DMS153 (cell line): ENCODE results near the gene KIF18B.
A peak's percentile ranks its signal among the peaks of the same experiment; 100 is the strongest.

ENCODE experiments used
- DNase-seq: peaks from one replicate; lab custom pipeline; 2025; lab: John Stamatoyannopoulos, UW

Gene KIF18B

DNA sequence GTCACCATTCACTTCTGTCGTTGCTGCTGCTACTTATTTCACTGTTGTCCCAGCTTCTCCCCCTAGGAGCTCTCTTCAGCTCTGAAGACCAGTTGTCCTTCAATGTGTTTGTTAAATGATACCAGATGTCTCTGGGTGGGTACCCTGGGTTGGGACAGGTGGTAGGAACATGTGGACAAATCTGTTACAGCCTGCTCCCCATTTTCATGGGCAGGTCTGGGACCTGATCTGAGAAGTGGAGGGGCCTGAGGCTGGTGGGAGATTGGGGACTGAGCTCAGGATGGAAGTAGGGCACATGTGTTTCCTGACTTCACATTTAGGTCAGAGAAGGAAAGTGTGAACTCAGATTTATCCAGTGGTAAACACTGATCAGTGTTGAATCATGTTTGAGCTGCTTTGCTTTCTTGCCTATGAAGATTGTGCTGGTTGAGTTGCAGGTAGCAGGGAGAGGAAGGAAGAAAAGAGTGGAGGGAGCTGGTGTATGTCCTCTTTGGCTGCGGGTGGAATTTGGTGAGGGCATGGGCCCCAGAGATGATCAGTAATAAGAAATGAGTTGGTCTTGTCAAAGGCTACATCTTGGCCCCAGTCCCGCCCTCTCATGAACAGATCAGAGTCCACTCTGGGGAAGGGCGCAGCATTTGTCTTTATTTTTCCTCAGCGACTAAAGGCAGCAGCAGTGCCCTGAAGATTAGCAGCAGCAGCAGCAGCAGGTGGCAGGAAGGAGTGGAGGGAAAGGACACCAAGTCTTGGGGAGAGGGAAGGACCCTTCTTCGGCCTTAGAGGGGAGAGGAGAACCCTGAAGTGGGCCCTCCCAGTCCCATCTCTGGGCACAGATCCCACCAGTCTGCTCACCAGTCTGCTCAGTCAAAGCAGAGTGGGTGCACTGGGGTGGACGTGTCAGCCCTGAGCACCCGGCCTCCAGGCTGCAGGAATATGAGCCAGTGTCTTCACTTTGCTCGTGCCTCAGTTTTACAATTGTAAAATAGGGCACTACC is 42.3 kb downstream of the KIF18B start:
- DNase-seq: no peak

GRCh38 chr17:44904001-44904984 is 43.3 kb downstream of the KIF18B start:
- no peak for DNase-seq

GRCh38 chr17:44903012-44903685 is 44.4 kb downstream of the KIF18B start:
- no peak for DNase-seq

DNA sequence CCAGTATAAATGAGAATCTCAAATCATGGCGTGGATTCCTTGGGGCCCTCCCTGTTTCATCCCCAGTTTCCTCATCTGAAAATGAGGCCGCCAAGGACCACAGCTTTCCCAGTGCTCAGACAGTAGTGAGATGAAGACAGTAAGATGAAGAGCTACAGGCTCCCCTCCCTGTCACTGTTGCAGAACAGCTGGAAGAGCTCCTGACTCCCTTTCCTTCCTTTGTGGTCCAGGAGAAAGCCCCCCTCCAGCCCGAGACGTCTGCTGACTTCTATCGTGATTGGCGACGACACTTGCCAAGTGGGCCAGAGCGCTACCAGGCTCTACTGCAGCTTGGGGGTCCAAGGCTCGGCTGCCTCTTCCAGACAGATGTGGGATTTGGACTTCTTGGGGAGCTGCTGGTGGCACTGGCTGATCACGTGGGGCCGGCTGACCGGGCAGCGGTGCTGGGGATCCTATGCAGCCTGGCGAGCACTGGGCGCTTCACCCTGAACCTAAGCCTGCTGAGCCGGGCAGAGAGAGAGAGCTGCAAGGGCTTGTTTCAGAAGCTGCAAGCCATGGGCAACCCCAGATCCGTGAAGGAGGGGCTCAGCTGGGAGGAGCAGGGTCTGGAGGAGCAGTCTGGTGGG is 45.3 kb downstream of the KIF18B start:
- DNase-seq: no peak

DNA sequence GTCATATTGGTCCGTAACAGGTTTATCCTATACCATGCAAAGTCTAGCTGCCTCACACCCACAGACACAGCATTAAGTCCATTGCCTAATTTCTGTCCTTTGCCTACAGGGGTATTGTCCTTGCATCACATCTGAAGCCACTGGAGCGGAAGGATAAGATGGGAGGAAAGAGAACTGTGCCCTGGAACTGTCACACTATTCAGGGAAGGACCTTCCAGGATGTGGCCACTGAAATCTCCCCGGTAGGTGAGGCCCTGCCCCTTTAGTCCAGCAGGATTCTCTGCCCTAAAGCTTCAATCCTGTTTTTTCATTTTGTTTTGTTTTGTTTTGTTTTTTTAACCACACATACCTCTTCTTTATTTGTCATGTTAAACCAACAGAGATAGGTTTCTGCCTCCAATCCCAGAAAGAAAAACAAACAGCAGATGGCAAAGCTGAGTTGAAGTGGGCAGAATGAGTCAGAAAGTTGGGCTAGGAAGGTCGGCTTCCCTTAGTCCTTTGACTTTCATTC is 46.1 kb downstream of the KIF18B start:
- no peak for DNase-seq

DNA sequence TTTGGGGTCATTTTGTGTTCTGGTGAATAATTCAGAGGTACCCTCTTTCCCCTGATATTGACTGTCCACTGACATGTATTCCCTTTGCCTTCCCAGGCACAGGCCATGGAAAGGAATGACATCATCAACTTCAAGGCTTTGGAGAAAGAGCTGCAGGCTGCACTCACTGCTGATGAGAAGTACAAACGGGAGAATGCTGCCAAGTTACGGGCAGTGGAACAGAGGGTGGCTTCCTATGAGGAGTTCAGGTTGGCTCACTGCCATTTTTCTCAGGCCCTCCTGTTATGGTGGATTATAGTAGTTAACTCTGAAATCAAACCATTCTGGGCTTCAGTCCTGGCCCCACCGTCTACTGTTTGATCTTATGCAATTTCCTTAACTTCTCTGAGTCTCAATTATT is 46.7 kb downstream of the KIF18B start:
- DNase-seq: no peak

- peak; percentile 74 for DNase-seq
Measured at GRCh38 chr17:44899074-44899782, 48.3 kb downstream of the KIF18B start, which contains the start of gene EFTUD2. Gene EFTUD2 (minus strand): TSS chr17:44899445. CDS start chr17:44894521, 4,924 bp downstream.

DNA sequence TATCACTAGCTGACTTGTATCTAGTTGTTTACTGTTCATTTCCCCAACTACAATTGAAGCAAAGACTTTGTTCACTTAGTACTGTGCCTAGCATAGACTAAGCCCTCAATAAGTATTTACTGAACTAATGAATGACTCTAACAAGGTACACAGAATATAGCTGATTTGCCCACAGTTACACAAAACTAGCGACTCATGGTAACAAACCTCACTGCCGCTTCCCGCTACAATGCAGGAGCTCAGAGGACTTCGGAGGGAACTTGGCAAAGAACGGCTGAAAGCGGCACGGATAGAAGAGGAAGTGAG is 48.9 kb downstream of the KIF18B start:
- no peak for DNase-seq

GRCh38 chr17:44894642-44895041 is 52.9 kb downstream of the KIF18B start:
- no peak for DNase-seq

DNA sequence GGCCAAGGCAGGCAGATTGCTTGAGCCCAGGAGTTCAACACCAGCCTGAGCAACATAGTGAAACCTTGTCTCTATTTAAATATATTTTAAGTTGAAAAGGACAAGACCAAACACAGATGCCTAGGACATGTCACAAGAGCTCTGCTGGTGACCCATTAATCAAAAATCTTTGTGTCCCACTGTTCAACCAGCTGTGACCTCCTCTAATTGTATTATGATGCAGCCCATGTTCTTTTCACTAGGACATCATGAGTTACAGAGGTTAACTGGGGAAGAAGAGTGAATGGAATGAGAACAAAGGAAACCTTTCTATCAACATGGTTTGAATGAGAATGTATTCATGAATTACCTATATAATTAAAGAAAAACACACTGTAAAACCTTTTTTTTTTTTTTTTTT is 55.3 kb downstream of the KIF18B start:
- DNase-seq: no peak

GRCh38 chr17:44889003-44889402 is 58.6 kb downstream of the KIF18B start:
- DNase-seq: no peak

DNA sequence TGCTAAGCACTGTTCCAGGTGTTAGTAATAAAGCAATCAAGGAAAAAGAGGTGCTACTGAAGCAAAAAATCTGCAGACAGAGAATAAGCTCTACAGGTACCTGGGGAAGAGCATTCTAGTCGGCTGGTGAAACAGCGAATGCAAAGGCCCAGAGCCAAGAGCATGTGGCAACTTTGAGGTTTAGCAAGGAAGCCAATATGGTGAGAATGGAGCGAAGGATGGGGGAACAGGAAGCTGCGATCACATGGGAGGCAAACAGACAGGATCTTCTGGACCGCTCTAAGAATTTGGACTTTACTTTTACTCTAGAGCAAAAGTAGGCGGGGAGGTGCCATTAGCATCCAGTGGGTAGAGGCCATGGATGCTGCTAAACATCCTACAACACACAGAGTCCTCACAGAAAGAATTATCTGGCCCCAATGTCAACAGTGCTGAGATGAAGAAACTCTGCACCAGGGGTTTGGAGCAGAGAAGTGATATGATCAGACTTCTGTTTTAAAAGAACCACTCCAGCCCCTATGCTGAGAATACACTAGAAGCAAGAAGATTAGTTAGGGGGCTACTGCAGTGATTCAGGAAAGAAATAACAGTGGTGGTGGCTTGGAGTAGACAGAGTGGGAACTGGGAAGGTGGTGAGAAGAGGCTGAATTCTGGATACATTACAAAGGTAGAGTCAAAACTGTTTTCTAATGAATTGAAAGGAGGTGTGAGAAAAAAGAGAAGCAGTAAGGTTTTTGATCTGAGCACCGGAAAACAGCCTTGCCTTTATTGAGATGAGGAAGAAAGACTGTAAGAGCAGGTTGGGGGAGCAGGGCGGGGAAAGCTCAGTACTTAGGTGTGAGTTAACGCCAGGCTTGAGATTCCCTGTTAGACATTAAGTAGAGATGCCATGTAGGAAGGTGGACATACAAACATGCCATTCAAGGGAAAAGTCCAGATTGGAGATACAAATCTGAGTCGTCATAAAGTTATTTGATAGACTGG is 59.3 kb downstream of the KIF18B start:
- no peak for DNase-seq

- DNase-seq: no peak
Measured at GRCh38 chr17:44887016-44887415, 60.6 kb downstream of the KIF18B start.

DNA sequence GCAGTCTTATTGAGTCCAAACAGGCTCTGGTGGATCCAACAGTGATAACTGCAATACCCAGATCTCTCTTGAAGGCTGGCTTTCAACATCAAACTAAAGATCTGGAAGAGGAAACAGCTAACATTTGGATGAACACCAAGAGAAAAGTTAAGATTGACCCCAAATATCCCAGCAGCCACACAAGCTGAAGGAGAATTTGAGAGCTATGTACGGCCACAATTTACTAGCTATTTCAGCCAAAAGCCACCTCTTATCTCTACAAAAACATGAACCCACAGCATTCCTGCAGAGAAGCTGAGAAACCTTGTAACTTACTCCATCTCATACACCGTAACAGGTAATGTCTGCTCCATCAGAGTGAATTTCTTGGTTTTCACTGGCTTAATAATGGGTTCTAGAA is 62.6 kb downstream of the KIF18B start:
- DNase-seq: no peak

- DNase-seq: no peak
Measured at GRCh38 chr17:44881145-44881544, 66.4 kb downstream of the KIF18B start.

GRCh38 chr17:44880062-44880461 is 67.5 kb downstream of the KIF18B start:
- no peak for DNase-seq

DNA sequence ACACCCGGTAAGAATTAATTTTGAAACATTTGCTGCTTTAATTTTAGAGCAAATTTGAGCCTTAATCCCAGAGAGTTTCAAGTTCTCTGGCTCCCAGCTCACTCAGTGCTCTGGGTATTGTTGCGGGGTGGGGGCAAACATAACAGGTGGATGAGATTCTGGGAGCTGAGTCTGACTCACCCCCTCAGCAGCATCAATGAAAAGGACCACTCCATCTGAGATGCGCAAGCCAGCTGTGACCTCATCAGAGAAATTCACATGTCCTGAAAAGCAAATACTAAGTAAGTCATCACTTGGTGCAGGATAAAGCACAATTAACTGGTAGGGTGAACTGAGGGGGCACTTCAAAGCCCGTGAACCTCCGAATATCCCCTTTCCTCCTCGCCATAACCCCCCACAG is 68.2 kb downstream of the KIF18B start:
- DNase-seq: no peak

- DNase-seq: no peak
Measured at GRCh38 chr17:44878627-44879221, 68.8 kb downstream of the KIF18B start.

DNA sequence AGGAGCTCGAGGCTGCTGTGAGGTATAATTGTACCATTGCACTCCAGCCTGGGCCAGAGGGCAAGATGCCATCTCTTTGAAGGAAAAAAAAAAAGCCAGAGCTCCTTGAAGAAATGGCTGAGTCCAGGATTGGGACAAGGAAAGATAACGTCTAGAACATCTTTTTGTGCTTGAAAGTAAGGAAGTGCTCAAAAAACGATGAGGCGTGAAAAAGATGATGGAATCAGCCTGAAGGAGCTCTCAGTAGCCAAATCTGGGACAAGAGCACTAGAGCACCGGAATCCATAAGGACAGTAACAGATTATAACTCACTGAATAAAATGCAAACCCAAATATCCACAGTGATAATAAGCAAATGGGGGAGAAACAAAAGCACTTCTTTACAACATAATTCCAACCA is 70.5 kb downstream of the KIF18B start:
- DNase-seq: no peak
